Measurements from ENCODE around the gene CALM1. TPM values are rescaled to one million over a fixed set of nuclear protein-coding genes. Genes with fewer than 3 reads are reported as not detected.
"Not testable (repeated sequence)": the region's sequence is repeated elsewhere in the genome, so short reads cannot be mapped to it uniquely, and the experiment has no call there.

CALM1 gene
- total RNA-seq, 1 donor from 2014 or later: 314 TPM

GRCh38 chr14:90387206-90387760 lies 9.5 kb upstream of the CALM1 start:
- no peak for TF ChIP-seq CTCF (IDR thresholded peaks at IDR 0.05)
- intact Hi-C loops (cut with micrococcal nuclease): no loop called here
- H3K27ac Mint-ChIP-seq: no peak overlapping the region

GRCh38 chr14:90388437-90388836 lies 8.4 kb upstream of the CALM1 start:
- intact Hi-C loops (cut with micrococcal nuclease): no loop called here
- no peak overlapping the region for H3K4me3 Mint-ChIP-seq
- H3K4me1 Mint-ChIP-seq: no peaks in the 10 kb centered on the region

More at GRCh38 chr14:90387206-90387760, 9.5 kb upstream of the CALM1 start:
- Mint-ChIP-seq H3K4me3 (no peak overlapping the region), H3K9me3 (no peaks in the 10 kb centered on the region), H3K4me1 (no peaks in the 10 kb centered on the region), H3K36me3 (ENCODE audit: low read depth) (no peaks in the 10 kb centered on the region), H3K27me3 (no peaks in the 10 kb centered on the region)
- CTCF ChIA-PET: no interaction called here
- no peak for DNase-seq
- ATAC-seq (ENCODE audit: low read depth): no peak
- POLR2A ChIA-PET: interaction anchor here (1.8 to 6.8 kb wide), 2 partner anchors 10 to 11 kb away, joined by 5 to 492 read pairs; partner anchors contain the start of gene CALM1

GRCh38 chr14:90388982-90389381 lies 7.8 kb upstream of the CALM1 start:
- intact Hi-C loops (cut with micrococcal nuclease): no loop called here
- Mint-ChIP-seq H3K27ac (no peak overlapping the region), H3K36me3 (ENCODE audit: low read depth) (no peaks in the 10 kb centered on the region), H3K27me3 (no peaks in the 10 kb centered on the region), H3K4me3 (no peak overlapping the region), H3K9me3 (no peaks in the 10 kb centered on the region), H3K4me1 (no peaks in the 10 kb centered on the region)
- DNase-seq (no peak), ATAC-seq (ENCODE audit: low read depth) (no peak)
- POLR2A ChIA-PET: interaction anchor here (1.8 kb wide), 1 partner anchor 8 kb away, joined by 5 read pairs; the partner anchor contains the start of gene CALM1
- no peak for TF ChIP-seq CTCF (IDR thresholded peaks at IDR 0.05)
- CTCF ChIA-PET: interaction anchor here (1.1 kb wide), 1 partner anchor 11 kb away, joined by 3 read pairs; no protein-coding TSS in a partner anchor

More at GRCh38 chr14:90388437-90388836, 8.4 kb upstream of the CALM1 start:
- Mint-ChIP-seq H3K9me3 (no peaks in the 10 kb centered on the region), H3K27me3 (no peaks in the 10 kb centered on the region), H3K36me3 (ENCODE audit: low read depth) (no peaks in the 10 kb centered on the region), H3K27ac (no peak overlapping the region)
- ATAC-seq (ENCODE audit: low read depth): no peak
- ChIA-PET CTCF (no interaction called here), POLR2A (interaction anchor here (1.8 kb wide), 1 partner anchor 9 kb away, joined by 5 read pairs; the partner anchor contains the start of gene CALM1)
- no peak for DNase-seq
- no peak for TF ChIP-seq CTCF (IDR thresholded peaks at IDR 0.05)

- ChIA-PET POLR2A (interaction anchor here (1.3 to 2.5 kb wide), 2 partner anchors 11 to 63 kb away, joined by 4 to 16 read pairs; no protein-coding TSS in a partner anchor), CTCF (no interaction called here)
- no peak for TF ChIP-seq CTCF (IDR thresholded peaks at IDR 0.05)
- DNase-seq (no peak), ATAC-seq (ENCODE audit: low read depth) (no peak)
- H3K36me3 Mint-ChIP-seq (ENCODE audit: low read depth): peaks cover 7% of the 10 kb centered on the region
- peaks cover 10% of the 10 kb centered on the region for H3K4me1 Mint-ChIP-seq
- H3K4me3 Mint-ChIP-seq: no peak overlapping the region
- H3K9me3 Mint-ChIP-seq: no peaks in the 10 kb centered on the region
- intact Hi-C loops (cut with micrococcal nuclease): no loop called here
- H3K27ac Mint-ChIP-seq: no peak overlapping the region
- H3K27me3 Mint-ChIP-seq: no peaks in the 10 kb centered on the region
Measured at GRCh38 chr14:90393966-90394365, 2.9 kb upstream of the CALM1 start.

GRCh38 chr14:90394782-90395181 lies 2.0 kb upstream of the CALM1 start:
- DNase-seq; H3K27me3 Mint-ChIP-seq; H3K27ac Mint-ChIP-seq; ATAC-seq (ENCODE audit: low read depth); H3K36me3 Mint-ChIP-seq (ENCODE audit: low read depth); H3K4me3 Mint-ChIP-seq; H3K9me3 Mint-ChIP-seq: not testable (repeated sequence)
- intact Hi-C loops (cut with micrococcal nuclease): loop anchor here (5.0 kb wide), 5 partner anchors 422 to 1832 kb away; partner anchors contain the start of genes PPP4R3A and ZC3H14
- H3K4me1 Mint-ChIP-seq: peaks cover 18% of the 10 kb centered on the region
- ChIA-PET POLR2A (interaction anchor here (1.3 to 8.7 kb wide), 2 partner anchors 11 to 63 kb away, joined by 4 to 492 read pairs; no protein-coding TSS in a partner anchor), CTCF (interaction anchor here (0.8 to 1.1 kb wide), 2 partner anchors 9 to 105 kb away, joined by 3 read pairs; no protein-coding TSS in a partner anchor)

All from activated B cell treated with CpG ODN at 0.5 μM for 24 hours (primary cell).